A204.1 (cell line): ENCODE data around the gene CNNM3.

Experiments
- FAIRE-seq: peaks from 2 replicates; lab custom pipeline; 2012; peaks lifted over from hg19 to GRCh38; lab: Jason Lieb, UNC

The CNNM3 gene

DNA sequence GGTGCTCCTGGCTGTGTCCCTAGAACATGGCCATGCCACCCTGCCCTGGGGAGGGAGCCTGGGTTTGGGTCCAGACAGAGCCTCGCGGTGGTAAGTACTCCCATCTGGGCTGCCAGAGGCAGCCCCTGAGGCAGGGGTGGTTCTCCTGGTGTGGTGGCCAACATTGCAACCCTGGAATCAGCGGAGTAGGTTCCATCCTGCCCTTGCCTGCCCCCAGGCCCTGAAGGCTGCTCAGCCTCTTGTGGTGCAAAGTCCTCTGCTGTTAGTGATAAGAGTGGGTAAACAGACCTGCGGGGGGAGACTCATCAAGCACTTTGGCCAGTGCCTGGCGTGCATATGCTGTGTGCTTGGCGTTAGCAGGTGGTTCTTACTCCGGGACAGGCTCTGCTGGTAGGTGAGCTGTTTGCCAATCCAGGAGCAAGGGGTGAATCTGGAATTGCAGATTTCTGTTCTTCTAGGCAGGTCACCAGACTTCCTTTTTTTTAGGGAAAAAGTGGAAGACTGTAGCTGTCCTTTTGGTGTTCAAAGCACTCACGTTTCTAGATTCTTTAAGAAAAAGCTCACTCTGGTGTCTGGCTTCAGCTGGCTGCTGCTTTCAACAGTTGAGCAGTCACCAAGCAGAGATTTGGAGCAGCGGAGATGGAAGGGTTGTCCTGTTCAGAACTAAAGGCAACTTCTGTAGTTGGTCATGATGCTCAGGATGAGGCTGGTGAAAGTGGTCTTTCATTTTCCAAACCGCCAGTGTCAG is 3.2 kb downstream of the CNNM3 start:
- FAIRE-seq: no peak

DNA sequence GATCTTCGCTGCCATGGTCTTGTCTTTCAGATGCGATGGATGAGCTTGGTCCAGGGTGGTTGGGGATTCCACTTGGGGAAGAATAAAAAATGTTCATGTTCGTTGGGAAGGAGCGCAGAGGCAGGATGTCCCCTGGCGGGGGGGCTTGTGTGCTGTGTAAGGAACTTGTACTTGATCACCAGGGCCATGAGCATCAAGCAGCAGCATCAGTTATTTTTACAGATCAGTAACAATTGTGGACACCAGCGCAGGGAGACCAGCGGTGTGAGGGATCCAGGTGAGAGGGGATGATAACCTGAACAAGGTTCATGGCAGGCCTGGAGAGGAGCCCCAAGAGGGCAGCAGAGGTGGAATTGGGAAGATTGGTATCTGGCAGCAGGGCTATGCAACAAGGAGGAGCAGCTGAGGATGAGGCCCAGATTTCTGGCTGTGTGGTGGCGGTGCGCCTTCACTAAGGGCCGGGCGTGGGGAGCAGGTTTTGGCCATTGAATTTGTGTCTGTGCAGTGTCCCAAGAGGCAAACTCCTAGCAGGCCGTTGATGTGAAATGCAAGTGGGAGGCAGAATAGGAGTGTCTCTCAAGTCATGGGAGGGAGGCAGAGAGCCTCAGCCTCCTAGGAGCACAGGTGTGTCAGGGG is 3.9 kb downstream of the CNNM3 start:
- FAIRE-seq: no peak

DNA sequence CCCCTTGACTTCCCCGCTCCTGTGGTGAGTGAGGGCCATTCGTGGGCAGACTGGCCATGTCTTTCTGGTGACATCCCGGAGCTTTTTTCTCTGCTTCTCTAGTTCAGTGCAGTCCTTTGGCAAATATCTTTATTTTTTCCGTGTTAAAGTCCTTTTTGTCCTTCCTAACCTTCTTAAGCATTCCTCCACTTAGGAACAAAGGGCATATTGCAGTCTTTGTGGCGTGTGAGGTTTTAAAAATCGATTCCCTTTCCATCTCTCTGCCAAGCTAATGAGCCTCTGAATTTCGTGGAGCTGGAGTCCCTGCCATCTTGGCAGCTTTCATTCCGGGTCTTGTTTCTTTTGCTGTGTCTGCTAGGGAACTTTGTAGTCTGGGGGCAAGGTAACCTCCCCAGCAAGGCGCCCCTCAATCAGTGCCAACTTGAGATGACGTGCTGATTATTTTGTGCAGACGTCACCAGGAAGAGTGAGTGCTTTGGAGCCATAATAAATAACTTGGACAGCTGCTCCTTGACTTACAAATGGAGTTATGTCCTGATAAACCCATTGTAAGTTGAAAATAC is 5.1 kb downstream of the CNNM3 start:
- no peak for FAIRE-seq

DNA sequence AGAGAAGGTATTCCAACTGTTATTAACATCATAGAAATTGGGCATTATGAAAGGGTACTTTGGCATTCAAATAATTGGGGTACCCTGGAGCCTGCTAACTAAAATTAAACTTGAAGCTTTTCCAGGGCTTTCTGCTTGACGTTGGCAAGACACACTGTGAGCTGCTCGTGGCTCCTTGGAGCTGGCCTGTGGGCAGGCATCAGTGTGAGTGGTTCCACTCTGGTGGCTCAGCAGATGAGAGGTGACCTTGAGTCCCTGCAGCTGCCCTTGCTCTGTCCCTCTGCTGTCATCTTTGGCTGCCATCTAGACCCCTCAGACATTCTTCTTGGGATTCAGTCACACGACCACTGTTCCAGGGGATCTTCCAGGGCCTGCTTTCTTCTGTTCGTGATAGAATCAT is 6.7 kb downstream of the CNNM3 start:
- FAIRE-seq: no peak

DNA sequence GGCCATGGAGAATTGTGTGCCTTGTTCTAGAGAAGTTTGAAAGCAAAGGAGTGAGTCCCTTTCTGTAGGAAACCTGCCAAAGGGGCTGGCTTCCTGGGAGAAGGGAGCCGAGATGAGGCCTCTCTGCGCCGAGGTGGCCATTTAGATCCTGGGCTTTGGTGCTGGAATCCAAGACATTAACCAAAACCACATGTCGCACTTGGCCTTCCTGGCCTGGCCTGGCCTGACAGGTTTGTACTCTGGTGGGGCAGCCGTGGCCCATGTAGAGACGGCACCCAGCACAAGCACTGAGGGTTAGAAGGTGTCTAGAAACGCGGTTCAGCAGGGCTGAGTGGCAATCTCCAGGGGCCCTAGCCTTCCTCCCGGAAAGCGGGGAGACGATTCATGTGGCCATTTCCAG is 7.1 kb downstream of the CNNM3 start:
- no peak for FAIRE-seq

DNA sequence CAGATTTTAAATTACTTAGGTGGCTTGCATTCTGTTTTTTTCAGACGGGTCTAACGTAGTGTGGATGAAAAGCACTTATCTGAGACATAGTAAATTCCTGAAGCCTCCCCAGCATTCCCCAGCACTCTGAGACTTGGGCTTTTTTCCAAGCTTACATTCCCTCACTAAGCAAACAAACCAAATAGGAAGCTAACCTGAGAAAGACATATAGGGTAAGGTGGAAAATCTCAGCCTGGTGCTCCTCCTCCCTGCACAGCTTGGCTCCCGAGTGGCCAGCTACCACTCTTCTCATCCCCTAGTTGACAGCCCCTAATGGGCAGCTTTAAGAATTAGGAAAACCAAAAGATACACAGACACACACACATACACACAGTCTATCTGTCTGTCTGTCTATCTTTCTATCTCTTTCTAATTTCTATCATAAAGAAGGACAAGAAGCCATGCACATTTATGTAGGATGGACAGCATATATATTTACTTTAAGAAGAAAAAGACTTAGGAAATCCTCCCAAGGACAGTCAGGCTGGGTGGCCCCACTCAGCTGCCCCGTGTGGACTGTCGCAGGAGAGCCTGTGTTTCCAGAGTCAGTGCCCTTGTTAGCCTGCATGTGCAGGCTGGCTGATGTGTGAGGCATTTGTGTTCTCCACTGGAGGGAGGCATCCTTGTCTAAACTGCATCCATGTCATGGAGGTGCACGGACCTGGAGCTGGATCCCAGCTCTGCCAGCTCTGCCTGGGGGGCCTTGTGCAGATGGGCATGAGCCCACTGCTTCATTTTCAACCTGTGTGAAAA is 8.2 kb downstream of the CNNM3 start:
- FAIRE-seq: no peak

DNA sequence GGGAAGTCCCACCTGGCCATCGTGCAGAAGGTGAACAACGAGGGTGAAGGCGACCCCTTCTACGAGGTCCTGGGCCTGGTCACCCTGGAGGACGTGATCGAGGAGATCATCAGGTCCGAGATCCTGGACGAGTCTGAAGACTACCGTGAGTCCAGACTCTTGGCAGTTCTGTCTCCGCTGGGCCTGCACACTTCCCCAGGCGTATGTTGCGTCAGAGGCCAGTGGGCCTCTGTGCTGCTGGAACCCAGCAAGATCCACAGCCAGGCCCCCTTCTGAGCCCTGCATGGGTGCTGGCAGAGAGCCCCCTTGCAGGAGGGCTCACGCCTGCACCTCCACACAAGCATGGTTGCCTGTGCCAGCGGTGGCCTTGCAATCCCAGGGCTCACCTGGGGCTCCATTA is 9.0 kb downstream of the CNNM3 start:
- FAIRE-seq: no peak

DNA sequence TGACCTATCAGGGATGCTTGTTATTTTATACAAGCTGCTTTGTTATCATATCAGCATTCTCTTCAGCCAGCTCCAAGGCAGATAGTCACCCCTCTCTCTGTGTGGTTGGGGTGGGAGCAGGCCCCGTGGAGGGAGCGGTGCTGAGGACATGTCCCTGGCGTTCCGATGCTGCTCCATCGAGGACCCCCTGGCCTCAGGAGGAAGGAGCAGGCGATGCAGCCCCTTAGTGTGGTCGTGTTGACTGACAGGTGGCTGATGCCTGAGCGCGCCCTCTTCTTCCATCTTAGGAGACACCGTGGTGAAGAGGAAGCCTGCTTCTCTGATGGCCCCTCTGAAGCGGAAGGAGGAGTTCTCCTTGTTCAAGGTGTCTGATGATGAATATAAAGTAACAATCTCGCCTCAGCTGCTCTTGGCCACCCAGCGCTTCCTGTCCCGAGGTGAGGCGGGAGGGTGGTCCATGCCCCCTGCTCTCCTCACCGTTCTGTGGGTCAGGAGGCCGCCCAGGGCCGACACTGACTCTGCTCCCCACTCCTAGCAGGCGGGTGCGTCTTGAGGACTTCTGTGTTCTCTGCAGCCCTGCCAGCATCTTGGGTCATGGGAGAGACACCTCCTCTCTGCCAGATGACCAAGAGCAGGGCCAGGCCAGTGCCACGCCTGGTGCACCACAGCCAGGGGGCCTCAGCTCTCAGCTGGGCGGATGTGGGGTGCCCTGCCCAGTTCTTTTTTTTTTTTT is 10.6 kb downstream of the CNNM3 start:
- no peak for FAIRE-seq

DNA sequence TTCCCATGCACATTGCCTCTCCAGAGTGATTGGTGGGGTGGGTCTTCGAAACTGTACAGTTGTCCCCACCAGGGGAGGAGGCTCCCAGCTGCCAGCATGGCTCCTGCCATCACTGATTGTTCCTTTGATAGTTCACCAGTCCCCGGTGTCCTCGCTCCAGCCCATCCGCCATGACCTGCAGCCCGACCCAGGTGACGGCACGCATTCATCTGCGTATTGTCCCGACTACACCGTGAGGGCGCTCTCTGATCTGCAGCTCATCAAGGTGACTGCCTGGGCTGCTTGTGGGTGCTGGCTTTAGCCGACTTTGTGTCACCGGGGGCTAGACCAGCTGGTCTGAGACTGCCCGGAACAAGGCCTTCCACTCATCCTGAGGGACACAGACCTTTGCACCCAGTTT is 12.4 kb downstream of the CNNM3 start:
- FAIRE-seq: no peak

DNA sequence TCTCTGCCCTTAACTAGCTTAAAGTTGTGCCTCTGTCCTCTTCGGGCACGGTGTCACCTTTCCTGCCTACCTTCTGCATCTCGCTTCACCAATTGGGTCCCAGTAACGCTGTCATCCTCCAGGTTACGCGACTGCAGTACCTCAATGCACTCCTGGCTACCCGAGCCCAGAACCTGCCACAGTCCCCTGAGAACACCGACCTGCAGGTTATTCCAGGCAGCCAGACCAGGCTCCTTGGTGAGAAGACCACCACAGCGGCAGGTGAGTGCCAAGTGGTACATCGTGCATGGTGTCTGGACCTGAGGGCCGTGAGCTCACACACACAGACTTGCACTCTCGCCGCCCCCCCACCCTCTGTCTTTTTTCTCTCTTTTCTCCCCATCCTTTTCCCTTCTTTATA is 12.8 kb downstream of the CNNM3 start:
- FAIRE-seq: no peak

DNA sequence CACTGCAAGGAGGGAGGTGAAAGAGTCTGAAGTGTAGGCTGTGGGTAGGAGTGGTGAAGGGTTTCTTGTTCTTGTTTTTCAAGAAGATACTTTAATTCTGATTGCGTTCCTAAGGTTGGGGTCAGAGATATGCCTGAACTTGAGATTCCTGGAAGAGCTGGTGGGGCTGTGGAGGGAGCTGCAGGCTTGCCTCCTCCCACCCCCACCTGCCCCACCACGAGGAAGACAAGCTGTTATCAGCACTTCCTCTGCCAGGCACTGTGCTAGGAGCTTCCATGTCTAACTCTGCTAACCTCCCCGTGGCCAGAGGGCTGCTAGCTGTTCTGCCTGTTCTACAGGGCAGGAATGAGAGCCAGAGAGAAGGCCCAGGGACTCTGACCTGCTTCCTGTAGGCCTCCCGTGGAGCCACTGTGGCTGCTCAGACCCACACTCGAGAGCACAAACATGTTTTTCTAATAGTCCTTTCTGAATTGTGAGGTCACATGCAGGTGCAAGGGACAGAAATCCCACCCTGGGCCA is 14.0 kb downstream of the CNNM3 start:
- no peak for FAIRE-seq

DNA sequence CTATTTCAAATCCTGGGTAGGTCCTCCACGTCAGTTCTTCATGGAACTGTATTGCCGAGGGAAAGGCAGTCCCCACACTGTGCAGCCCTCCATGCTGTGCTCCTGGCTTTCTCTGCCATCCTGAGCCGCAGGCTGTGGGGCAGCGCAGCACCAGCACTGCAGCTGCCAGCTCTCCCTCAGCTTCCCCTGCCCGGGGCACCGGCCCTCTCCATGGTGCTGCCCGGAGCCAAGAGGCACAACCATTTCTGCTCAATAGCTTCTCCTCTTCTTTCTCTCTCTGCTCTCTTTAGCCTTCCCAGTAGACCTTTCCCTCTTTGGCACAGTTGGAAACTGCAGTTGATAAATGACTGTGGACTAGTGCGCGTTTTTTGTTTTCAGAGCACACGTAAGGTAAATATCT is 15.6 kb downstream of the CNNM3 start:
- FAIRE-seq: no peak

DNA sequence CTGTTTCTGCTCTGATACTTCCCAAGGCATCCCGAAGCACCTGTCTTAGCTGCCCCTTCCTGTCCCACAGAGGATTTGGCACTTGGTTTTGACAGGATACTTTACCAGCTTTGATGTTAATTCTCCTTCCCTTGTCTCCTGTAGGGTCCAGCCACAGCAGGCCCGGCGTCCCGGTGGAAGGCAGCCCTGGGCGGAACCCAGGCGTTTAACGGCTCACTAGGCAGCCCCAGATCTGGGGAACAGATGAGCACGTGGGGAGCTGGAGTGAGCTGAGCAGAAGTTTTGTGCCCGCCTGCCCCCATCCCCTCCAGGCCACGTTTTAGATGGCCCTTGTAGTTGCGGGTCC is 16.3 kb downstream of the CNNM3 start:
- no peak for FAIRE-seq

DNA sequence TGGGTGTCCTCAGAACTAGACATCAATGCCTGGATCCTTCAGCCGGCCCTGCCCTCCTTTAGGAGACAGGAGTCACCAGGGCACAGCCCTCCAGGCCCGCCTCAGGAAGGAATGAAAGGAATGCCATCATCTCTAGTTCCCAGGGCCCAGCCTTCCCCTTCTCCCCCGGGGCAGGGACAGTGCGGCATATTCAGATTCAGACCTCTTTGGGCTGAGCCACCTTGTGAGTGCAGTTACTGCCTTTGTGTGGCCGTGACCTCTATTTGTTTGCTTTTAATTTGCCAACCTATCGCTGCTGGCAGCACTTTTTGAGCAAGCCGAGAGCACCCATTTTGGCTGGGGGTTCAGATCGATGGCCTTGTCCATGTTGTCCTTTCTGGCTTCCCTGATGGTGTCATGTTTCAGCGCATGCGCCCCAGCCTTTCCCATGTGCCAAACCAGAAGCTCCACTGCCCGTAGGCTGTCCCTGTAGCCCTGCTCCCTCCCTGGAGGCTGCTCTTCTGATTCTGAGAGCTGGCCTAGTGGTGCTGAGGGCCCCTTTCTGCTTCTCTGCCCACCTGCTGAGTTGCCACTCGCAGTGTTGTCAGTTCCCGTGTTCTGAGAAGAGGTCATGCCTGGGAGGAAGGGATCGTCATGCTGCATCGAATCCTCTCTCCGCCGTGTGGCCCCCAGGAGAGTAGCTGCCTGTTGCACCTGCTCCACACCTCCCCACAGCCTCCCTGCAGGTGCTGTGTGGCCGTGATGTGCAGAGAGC is 16.9 kb downstream of the CNNM3 start:
- FAIRE-seq: no peak

DNA sequence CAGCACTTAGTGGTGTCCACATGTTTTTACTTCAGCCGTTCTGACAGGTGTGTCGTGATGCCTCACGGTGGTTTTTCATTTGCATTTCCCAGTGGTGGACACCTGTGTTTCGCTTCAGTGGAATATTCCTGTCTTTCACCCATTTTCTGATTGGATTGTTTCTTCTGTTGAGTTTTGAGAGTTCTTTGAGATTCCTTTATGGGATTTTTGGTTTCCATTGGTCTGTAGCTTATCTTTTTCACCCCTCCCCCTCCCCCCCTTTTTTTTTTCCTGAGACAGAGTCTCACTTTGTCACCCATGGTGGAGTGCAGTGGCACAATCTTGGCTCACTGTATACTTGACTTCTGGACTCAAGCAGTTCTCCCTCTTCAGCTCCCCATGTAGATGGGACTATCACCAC is 19.8 kb downstream of the CNNM3 start:
- FAIRE-seq: no peak

DNA sequence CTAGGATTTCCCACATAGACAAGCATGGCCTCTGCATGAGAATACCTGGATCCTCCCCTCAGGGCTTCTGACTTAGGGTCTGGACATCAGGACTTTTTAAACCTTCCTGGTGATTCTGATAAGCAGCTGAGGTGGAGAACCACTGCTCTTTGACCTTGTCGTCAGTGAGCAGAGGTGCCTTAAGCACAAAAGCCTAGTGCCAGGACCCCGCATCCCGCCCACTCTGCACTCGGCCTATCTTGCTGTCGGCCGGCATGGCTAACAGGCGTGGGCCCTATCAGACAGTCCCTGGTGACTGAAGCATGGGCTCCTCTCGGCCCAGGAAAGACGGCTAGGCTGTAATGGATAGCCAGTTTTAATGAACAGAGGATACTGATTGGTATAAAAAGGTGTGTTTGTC is 21.5 kb downstream of the CNNM3 start:
- FAIRE-seq: no peak

DNA sequence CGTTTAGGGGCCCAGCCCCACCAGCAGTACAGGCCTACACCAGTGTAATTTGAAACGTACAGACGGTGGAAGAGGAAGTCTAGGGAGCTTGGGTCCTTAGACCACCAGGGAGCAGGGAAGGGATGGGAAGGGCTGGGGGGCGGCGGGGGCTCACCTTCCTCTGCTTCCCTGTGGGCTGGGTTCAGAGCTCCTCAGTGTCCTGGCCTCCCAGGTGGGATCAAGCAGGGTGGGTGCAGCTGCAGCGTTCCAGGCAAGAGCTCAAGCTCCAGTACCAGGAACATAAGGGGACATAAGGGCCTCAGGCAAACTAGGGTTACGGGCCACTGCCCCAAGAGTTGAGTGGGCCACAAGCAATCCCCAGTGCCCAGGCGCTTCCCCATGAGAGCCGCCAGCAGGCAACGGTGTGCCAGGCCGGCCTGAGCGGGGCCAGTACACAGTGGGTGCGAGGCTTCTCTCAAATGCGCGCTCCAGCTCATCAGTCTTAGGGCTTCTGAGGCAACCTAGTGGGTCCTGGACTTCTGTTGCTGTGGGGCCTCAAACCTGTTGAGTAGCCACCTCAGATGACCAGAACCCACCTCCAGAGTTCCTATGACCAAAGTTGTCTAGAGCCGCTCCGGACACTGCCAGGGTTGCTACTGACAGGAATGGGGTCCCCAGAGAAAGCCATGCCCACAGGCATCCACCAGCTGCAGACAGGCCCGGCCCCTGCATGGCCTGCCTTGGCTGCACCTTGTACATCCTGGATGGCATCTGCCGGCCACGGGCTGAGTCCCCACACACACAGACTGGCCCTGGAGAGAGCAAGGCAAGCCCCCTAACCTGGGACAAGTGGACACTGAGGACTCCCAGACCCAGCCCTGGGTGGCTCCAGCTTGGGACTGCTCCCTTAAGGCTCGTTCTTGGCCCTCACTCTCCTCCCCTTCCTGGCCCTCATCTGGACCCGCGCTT is 22.6 kb downstream of the CNNM3 start:
- no peak for FAIRE-seq

DNA sequence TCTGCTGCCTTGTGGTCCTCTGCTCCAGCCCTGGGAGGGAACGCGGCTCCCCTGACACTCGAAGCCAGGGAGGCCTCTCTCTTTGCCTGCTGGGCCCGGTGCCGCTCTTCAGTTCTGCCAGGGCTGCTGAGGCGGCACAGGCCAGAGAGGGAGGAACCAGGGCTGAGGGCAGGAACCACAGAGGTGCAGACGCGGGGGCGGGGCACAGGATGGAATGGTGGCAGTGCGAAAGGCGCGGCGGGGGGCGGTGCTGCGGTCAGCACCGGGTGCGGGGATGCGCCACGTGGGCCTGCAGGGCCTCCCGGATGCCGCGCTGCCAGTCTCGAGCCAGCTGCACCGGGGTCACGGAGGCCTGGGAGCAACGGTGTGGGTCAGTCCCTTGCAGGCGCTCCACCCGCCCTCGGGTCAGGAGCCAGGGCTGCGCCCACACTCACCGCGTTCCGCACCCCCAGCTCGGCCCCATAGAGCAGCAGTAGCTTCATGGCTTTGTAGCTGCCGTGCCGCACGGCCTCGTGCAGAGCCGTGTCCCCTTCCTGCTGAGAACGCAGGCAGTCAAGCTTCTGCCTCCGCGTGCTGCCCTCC is 23.3 kb downstream of the CNNM3 start:
- no peak for FAIRE-seq

DNA sequence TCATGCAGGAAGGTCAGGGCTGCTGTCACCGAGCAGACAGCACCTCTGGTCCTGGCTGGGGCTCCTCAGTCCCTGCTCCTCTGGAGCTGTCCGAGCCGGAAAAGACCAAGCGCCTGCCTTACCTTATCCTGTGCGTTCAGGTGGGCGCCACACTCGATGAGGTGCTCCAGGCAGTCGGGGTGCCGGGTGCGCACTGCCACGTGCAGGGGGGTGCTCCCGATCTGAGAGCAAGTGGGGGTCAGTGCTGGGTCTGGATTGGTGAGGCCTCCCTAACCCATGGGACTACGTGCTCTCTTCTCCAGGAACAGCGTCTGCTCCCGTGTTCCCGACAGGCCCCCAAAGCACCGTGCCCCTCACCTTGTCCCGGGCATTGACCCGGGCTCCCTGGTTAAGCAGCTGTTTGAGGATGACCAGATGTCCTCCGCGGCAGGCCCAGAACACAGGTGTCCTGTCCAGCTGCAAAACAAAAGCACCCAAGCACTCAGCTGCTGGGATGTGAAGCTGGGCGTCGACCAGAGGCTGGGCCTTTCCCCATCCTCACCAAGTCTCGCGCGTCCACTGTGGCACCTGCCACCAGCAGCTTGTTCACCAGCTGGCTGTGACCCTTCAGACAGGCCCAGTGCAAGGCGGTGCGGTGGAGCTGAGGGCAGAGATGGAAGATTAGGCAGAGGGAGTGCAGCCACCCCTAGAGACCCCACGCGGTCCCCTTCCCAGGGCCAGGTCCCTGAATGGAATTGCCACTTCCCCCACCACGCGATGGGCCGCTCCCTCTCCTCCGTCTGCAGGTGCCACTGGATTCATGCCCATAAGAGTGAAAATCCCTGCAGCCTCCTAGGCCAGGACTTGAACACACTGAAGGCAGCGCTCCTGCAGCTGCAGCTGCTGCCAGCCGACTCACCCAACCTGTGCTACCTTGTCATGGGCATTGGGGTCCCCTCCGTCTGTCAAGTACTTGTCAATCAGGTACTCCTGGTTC is 24.1 kb downstream of the CNNM3 start:
- no peak for FAIRE-seq
